ENCODE data around the gene SENP2. TPM values are rescaled to one million over a fixed set of nuclear protein-coding genes. Genes with fewer than 3 reads are reported as not detected.
"Not testable (repeated sequence)": the region's sequence is repeated elsewhere in the genome, so short reads cannot be mapped to it uniquely, and the experiment has no call there.

SENP2 gene
- total RNA-seq, 1 experiment from 2014 or later, result 52.7 TPM

GRCh38 chr3:185659942-185660921 lies 74.1 kb downstream of the SENP2 start:
- TF ChIP-seq REST (IDR thresholded peaks at IDR 0.05; ENCODE audit: insufficient read depth in 1 of 2, low read depth in 2 of 2, low read length in 1 of 2) (no peak), SIN3A (IDR thresholded peaks at IDR 0.05; ENCODE audit: borderline replicate concordance, insufficient read depth, low read depth, low read length) (no peak), POLR2AphosphoS5 (IDR thresholded peaks at IDR 0.05; ENCODE audit: low read depth, low read length) (no peak), TCF7L2 (IDR thresholded peaks at IDR 0.05; ENCODE audit: low read depth, low read length) (no peak), CTCF (IDR thresholded peaks at IDR 0.05) (peak; percentile 99)
- ChIA-PET CTCF (interaction anchor here (0.5 to 1.4 kb wide), 24 partner anchors 10 to 442 kb away, joined by 3 to 14 read pairs (median 4); no protein-coding TSS in a partner anchor), POLR2A (interaction anchor here (0.6 to 0.7 kb wide), 3 partner anchors 76 to 268 kb away, joined by 3 read pairs; no protein-coding TSS in a partner anchor)
- Histone ChIP-seq H3K9me3 (ENCODE audit: control insufficient read depth, insufficient read depth, low read depth, low read length) (no peaks in the 10 kb centered on the region), H3K27ac (ENCODE audit: low read length) (no peak overlapping the region), H3K36me3 (ENCODE audit: control insufficient read depth, insufficient read depth, low read length) (peaks cover 7% of the 10 kb centered on the region), H3K4me3 (ENCODE audit: low read depth in 2 of 2, low read length in 2 of 2) (no peak overlapping the region), H3K4me1 (ENCODE audit: control insufficient read depth, insufficient read depth, low read length) (peaks cover 3% of the 10 kb centered on the region; the same call in 1 of the 2 replicates), H3K27me3 (ENCODE audit: control insufficient read depth, insufficient read depth, low read length) (no peaks in the 10 kb centered on the region)
- DNase-seq (ENCODE audit: low read depth, low spot score), result peak; percentile 68
- ATAC-seq, result peak; percentile 86
- in situ Hi-C loops (cut with HindIII; ENCODE audit: low pct_unique_long_range_greater_than_20kb, low sequenced_read_pairs) (no loop called here), intact Hi-C loops (cut with micrococcal nuclease; ENCODE audit: unreplicated experiment) (loop anchor here (5.0 to 10.0 kb wide), 2 partner anchors 165 to 257 kb away; partner anchors contain the start of gene IGF2BP2)
- no TSS peak for BruUV-seq (replicated peaks)

- ChIA-PET POLR2A (interaction anchor here (0.7 kb wide), 1 partner anchor 107 kb away, joined by 5 read pairs; no protein-coding TSS in a partner anchor), CTCF (interaction anchor here (0.6 to 1.4 kb wide), 3 partner anchors 9 to 318 kb away, joined by 6 to 10 read pairs (median 10); no protein-coding TSS in a partner anchor)
- H3K36me3 ChIP-seq (ENCODE audit: control insufficient read depth, insufficient read depth, low read length); H3K27me3 ChIP-seq (ENCODE audit: control insufficient read depth, insufficient read depth, low read length); H3K4me1 ChIP-seq (ENCODE audit: control insufficient read depth, insufficient read depth, low read length); ATAC-seq; DNase-seq (ENCODE audit: low read depth, low spot score); H3K27ac ChIP-seq (ENCODE audit: low read length); H3K9me3 ChIP-seq (ENCODE audit: control insufficient read depth, insufficient read depth, low read depth, low read length); H3K4me3 ChIP-seq (ENCODE audit: low read depth in 2 of 2, low read length in 2 of 2); in situ Hi-C loops (cut with HindIII; ENCODE audit: low pct_unique_long_range_greater_than_20kb, low sequenced_read_pairs); BruUV-seq (replicated peaks): not testable (repeated sequence)
- intact Hi-C loops (cut with micrococcal nuclease; ENCODE audit: unreplicated experiment), result loop anchor here (5.0 to 10.0 kb wide), 2 partner anchors 164 to 256 kb away; partner anchors contain the start of gene IGF2BP2
These were observed 75.2 kb downstream of the SENP2 start for GRCh38 chr3:185661296-185661695.
